CD14-positive monocyte (primary cell): ENCODE measurements around the gene PARP3. TPM values are rescaled to one million over a fixed set of nuclear protein-coding genes. Genes with fewer than 3 reads are reported as not detected.

Experiments used
- DNase-seq, 3 donors: peaks; one replicate each; pipeline ENCODE4 v3.0.0-alpha.2; 2011 to 2022
- H2AFZ ChIP-seq: 2 replicates; pipeline ENCODE4 v1.6.0; 2012; ENCODE audit warnings: mild to moderate bottlenecking, low read depth, low read length, inconsistent platforms; ENCODE audit not compliant: insufficient read depth, poor library complexity, severe bottlenecking
- H3K27ac ChIP-seq, 2 donors: 1 replicate in 1 of 2; 2 replicates in 1 of 2; pipeline ENCODE4 v1.5.1; 2012 to 2013; ENCODE audit warnings: low read length in 2 of 2, control low read depth in 1 of 2, inconsistent platforms in 1 of 2, low read depth in 1 of 2, mild to moderate bottlenecking in 1 of 2
- H3K27me3 ChIP-seq, 2 donors: one replicate each; pipeline versions ENCODE4 v1.6.0 to v1.6.1; 2011 to 2013; ENCODE audit warnings: low read length in 2 of 2; ENCODE audit not compliant: control insufficient read depth in 2 of 2, insufficient read depth in 2 of 2
- H3K36me3 ChIP-seq, 2 donors: replicated peaks in 1 of 2; 1 replicate in 1 of 2; 2 replicates in 1 of 2; pipeline versions ENCODE4 v1.5.1 to v1.6.1; 2012 to 2013; ENCODE audit warnings: low read length in 2 of 2, control low read depth in 1 of 2, inconsistent platforms in 1 of 2, mild to moderate bottlenecking in 1 of 2; ENCODE audit not compliant: insufficient read depth in 2 of 2, control insufficient read depth in 1 of 2
- H3K4me1 ChIP-seq, 2 donors: 1 replicate in 1 of 2; 2 replicates in 1 of 2; pipeline versions ENCODE4 v1.5.1 to v1.6.1; 2012 to 2013; ENCODE audit warnings: low read length in 2 of 2, control low read depth in 1 of 2, inconsistent platforms in 1 of 2, mild to moderate bottlenecking in 1 of 2, moderate library complexity in 1 of 2; ENCODE audit not compliant: insufficient read depth in 2 of 2, control insufficient read depth in 1 of 2
- H3K4me2 ChIP-seq: replicated peaks from 2 replicates; pipeline ENCODE3; 2012; ENCODE audit warnings: low read length, moderate library complexity, mild to moderate bottlenecking; ENCODE audit not compliant: poor library complexity, severe bottlenecking; ENCODE audit errors: extremely low read depth
- H3K4me3 ChIP-seq, 3 experiments: fragments of 200-600 bp in 1 of 3; sonication (generic) in 1 of 3; replicated peaks in 1 of 3; 1 replicate in 2 of 3; 2 replicates in 1 of 3; pipeline ENCODE4 v1.5.1; 2011 to 2013; ENCODE audit warnings: low read length in 3 of 3, mild to moderate bottlenecking in 3 of 3, control low read depth in 2 of 3, low read depth in 2 of 3, inconsistent platforms in 1 of 3, moderate library complexity in 1 of 3
- H3K79me2 ChIP-seq: 2 replicates; pipeline ENCODE4 v1.6.0; 2012; ENCODE audit warnings: mild to moderate bottlenecking, control low read depth, inconsistent platforms, low read length, moderate library complexity; ENCODE audit not compliant: insufficient read depth
- H3K9ac ChIP-seq: 2 replicates; pipeline ENCODE4 v1.6.0; 2017; ENCODE audit warnings: low read length, mild to moderate bottlenecking; ENCODE audit not compliant: insufficient read depth, poor library complexity, severe bottlenecking
- H3K9me3 ChIP-seq, 2 donors: replicated peaks in 1 of 2; 1 replicate in 1 of 2; 2 replicates in 1 of 2; pipeline versions ENCODE4 v1.5.1 to v1.6.1; 2012 to 2013; ENCODE audit warnings: low read length in 2 of 2, control low read depth in 1 of 2; ENCODE audit not compliant: control insufficient read depth in 1 of 2, insufficient read depth in 1 of 2
- H4K20me1 ChIP-seq: 2 replicates; pipeline ENCODE4 v1.6.0; 2012; ENCODE audit warnings: mild to moderate bottlenecking, low read length, control low read depth, moderate library complexity; ENCODE audit not compliant: insufficient read depth
- H3K27ac Mint-ChIP-seq, 7 donors: one replicate each; pipeline ENCODE4 v1.8.0; 2020; ENCODE audit warnings: mild to moderate bottlenecking in 7 of 7, mixed read lengths in 7 of 7, moderate library complexity in 6 of 7, inconsistent platforms in 2 of 7
- H3K27me3 Mint-ChIP-seq, 3 donors: one replicate each; pipeline ENCODE4 v1.8.0; 2021 to 2022; ENCODE audit warnings: low read depth in 3 of 3, mild to moderate bottlenecking in 3 of 3, mixed read lengths in 3 of 3, moderate library complexity in 3 of 3, inconsistent platforms in 1 of 3
- H3K36me3 Mint-ChIP-seq, 2 donors: one replicate each; pipeline ENCODE4 v1.8.0; 2020; ENCODE audit warnings: mixed read lengths in 2 of 2, inconsistent platforms in 1 of 2, mild to moderate bottlenecking in 1 of 2
- H3K4me1 Mint-ChIP-seq: one replicate; pipeline ENCODE4 v1.8.0; 2020; ENCODE audit warnings: mild to moderate bottlenecking, mixed read lengths
- H3K4me3 Mint-ChIP-seq, 2 donors: one replicate each; pipeline ENCODE4 v1.8.0; 2020; ENCODE audit warnings: mild to moderate bottlenecking in 2 of 2, mixed read lengths in 2 of 2, moderate library complexity in 1 of 2
- H3K9me3 Mint-ChIP-seq, 7 donors: one replicate each; pipeline ENCODE4 v1.8.0; 2020 to 2022; ENCODE audit warnings: mixed read lengths in 7 of 7, mild to moderate bottlenecking in 6 of 7, moderate library complexity in 6 of 7, inconsistent platforms in 2 of 7
- WGBS: methylation state at CpG from one replicate; pipeline ENCODE4 v1.1.5; 2013; ENCODE audit warnings: missing lambda C conversion rate; ENCODE audit not compliant: insufficient coverage; 5-methylcytosine and 5-hydroxymethylcytosine counted together
- intact Hi-C, 2 donors: fragments of 100-400 bp; cut with micrococcal nuclease; formaldehyde crosslinking; loops; one replicate each; pipeline versions ENCODE4 v1.15.0 to v1.15.1; 2023
- polyA plus RNA-seq, 3 donors: library from polyadenylated mRNA; depleted of rRNA in 1 of 3; unstranded in 2 of 3; stranded (reverse) in 1 of 3; fragments of 300-500 nt in 2 of 3; fragments of >200 nt in 1 of 3; fragmentation: Illumina TruSeq in 2 of 3; gene quantifications; 1 replicate in 2 of 3; 2 replicates in 1 of 3; pipeline ENCODE4 v1.2.3, GENCODE V29; 2012 to 2021
- TF ChIP-seq, protein P1 (sequence below): fragments of 200-600 bp; IDR thresholded peaks from one replicate; pipeline ENCODE4 v1.8.0; 2022; ENCODE audit warnings: antibody characterized with exemption, mild to moderate bottlenecking

PARP3 gene
- polyA plus RNA-seq, 3 donors, result 1.2 to 6.9 (median 1.7) TPM

DNA sequence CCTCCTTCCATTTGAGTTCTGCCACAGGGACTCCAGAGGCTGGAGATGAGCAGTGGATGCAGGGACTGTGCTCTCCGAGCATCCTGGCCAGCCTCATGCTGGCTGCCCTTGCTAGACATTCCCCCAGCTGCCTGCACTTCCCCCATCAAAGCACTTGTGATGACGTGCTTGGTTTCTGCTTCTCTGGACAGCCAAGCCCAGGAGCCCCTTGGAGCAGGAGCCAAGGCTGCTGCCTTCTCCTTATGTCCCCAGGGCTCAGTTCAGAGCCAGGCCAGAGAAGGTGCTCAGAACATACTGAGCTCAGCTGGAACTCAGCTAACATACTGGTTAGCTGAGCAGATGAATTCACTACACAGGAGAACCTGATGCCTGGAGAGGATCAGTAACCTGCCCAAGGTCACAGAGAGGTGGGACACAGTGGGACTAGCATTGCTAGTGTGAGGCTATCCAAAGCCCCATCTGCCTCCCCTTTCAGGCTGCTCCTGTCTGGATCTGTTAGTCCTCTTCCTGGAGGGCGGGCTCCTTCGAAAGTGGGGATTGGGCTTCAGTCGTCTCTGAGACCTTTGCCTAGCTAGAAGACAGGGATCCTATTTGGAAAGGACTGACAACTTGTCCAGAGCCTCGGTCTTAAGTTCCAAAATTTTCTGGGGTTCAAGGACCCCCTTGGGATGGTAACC, 20.8 kb downstream of the PARP3 start:
- Mint-ChIP-seq H3K27me3 (peaks cover 35 to 70% (median 38%) of the 10 kb centered on the region in 3 donors), H3K4me3 (no peak overlapping the region), H3K27ac (peak overlapping the region in 2 of 7 donors; percentile 19 to 25), H3K4me1 (peaks cover 6% of the 10 kb centered on the region), H3K36me3 (peaks cover 0 to 6% of the 10 kb centered on the region in 2 donors), H3K9me3 (peaks cover 0 to 13% (median 0%) of the 10 kb centered on the region in 7 donors)
- Histone ChIP-seq H3K79me2 (no peaks in the 10 kb centered on the region), H3K4me3 (no peak overlapping the region), H3K9me3 (no peaks in the 10 kb centered on the region), H3K4me1 (peaks cover 7 to 11% of the 10 kb centered on the region in 2 donors), H3K27ac (no peak overlapping the region), H3K27me3 (peaks cover 9 to 48% of the 10 kb centered on the region in 2 donors), H2AFZ (no peak overlapping the region), H3K36me3 (no peaks in the 10 kb centered on the region), H4K20me1 (no peaks in the 10 kb centered on the region), H3K4me2 (no peak overlapping the region), H3K9ac (no peak overlapping the region)
- TF ChIP-seq, protein P1, sequence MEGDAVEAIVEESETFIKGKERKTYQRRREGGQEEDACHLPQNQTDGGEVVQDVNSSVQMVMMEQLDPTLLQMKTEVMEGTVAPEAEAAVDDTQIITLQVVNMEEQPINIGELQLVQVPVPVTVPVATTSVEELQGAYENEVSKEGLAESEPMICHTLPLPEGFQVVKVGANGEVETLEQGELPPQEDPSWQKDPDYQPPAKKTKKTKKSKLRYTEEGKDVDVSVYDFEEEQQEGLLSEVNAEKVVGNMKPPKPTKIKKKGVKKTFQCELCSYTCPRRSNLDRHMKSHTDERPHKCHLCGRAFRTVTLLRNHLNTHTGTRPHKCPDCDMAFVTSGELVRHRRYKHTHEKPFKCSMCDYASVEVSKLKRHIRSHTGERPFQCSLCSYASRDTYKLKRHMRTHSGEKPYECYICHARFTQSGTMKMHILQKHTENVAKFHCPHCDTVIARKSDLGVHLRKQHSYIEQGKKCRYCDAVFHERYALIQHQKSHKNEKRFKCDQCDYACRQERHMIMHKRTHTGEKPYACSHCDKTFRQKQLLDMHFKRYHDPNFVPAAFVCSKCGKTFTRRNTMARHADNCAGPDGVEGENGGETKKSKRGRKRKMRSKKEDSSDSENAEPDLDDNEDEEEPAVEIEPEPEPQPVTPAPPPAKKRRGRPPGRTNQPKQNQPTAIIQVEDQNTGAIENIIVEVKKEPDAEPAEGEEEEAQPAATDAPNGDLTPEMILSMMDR, result no peak
- WGBS, result 88% methylated on average over 5 of the region's 6 CpGs
- intact Hi-C loops, result no loop called here
- DNase-seq, result no peak

- Histone ChIP-seq H3K27ac (no peak overlapping the region), H3K4me3 (no peak overlapping the region), H3K36me3 (no peaks in the 10 kb centered on the region), H3K4me1 (peaks cover 9 to 14% of the 10 kb centered on the region in 2 donors), H3K9me3 (no peaks in the 10 kb centered on the region), H2AFZ (no peak overlapping the region), H3K27me3 (peaks cover 10 to 58% of the 10 kb centered on the region in 2 donors), H3K79me2 (no peaks in the 10 kb centered on the region), H3K9ac (no peak overlapping the region), H4K20me1 (peaks cover 4% of the 10 kb centered on the region), H3K4me2 (no peak overlapping the region)
- Mint-ChIP-seq H3K4me1 (peaks cover 12% of the 10 kb centered on the region), H3K27ac (no peak overlapping the region), H3K4me3 (no peak overlapping the region), H3K27me3 (peaks cover 42 to 79% (median 48%) of the 10 kb centered on the region in 3 donors), H3K9me3 (peaks cover 0 to 17% (median 0%) of the 10 kb centered on the region in 7 donors), H3K36me3 (peaks cover under 1 to 8% of the 10 kb centered on the region in 2 donors)
- intact Hi-C loops, result no loop called here
- TF ChIP-seq, protein P1, result no peak
- no peak for DNase-seq
- WGBS, result 91% methylated on average over 7 of the region's 12 CpGs
Observed at GRCh38 chr3:51963951-51964451, 21.8 kb downstream of the PARP3 start.
